Endometrial microvascular endothelial cells (primary cell): ENCODE measurements around the gene ANAPC10. TPM values are rescaled to one million over a fixed set of nuclear protein-coding genes. Genes with fewer than 3 reads are reported as not detected.
"Not testable (repeated sequence)": the region's sequence is repeated elsewhere in the genome, so short reads cannot be mapped to it uniquely, and the experiment has no call there.

ENCODE experiments used
- in situ Hi-C: cut with HindIII; loops from 2 replicates; pipeline ENCODE4 v1.10.0; 2017; ENCODE audit warnings: low sequenced_read_pairs, low pct_unique_long_range_greater_than_20kb; ENCODE audit errors: inconsistent ontology term
- total RNA-seq: library from RNA; depleted of rRNA; stranded (reverse); fragments of >200 nt; gene quantifications from one replicate; pipeline ENCODE4 v1.2.3, GENCODE V29; 2015; ENCODE audit errors: inconsistent ontology term

ANAPC10 gene, protein sequence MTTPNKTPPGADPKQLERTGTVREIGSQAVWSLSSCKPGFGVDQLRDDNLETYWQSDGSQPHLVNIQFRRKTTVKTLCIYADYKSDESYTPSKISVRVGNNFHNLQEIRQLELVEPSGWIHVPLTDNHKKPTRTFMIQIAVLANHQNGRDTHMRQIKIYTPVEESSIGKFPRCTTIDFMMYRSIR
- total RNA-seq = 23.7 TPM

DNA sequence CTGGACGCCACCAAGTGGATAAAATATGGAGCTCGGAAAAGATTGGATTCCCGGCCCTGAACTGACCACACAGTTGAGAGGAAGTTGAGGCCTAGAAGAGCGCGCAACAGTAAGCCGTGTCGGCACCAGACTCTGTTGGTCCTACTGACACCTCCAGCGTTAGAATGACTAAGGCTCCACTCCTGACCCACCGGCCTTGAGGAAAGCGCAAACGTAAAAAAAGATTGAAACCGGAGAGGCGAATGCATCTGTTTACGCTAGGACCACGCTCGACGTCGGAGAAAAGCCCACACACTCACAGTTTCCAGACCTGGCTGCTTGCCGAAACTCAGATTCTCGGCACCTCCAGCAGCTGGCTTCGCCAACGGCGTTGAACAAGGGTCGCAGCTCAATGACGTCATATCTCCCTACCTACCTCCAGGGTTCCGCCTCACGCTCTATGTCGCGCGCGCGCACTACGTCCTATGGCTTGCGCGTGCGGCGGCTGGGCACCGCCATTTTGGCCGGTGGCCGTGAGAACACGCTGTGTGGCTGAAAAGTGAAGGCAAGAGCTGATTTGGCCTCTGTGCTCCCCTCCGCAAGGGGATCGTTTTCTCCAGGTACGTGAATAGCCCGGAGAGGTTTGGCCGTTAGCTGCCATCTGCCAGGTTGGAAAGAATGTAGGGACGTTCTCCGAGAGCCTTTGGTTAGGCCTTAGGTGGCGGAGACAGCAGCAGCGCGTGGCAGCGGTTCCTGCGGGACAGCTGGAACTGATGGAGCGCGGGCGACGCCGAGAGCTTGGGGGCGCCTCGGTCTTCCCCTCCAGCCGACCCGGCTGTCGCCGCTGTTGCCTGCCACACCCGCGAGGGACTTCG lies at the start of gene ANAPC10, which contains the start of gene ABCE1:
ANAPC10 (minus strand) TSS at position 376 of the 854 bp plus-strand sequence. CDS start 2,097 bp downstream, outside the sequence.
ABCE1 (plus strand) TSS at position 491 of the 854 bp plus-strand sequence. CDS start 6,102 bp downstream, outside the sequence.
- in situ Hi-C loops = no loop called here

DNA sequence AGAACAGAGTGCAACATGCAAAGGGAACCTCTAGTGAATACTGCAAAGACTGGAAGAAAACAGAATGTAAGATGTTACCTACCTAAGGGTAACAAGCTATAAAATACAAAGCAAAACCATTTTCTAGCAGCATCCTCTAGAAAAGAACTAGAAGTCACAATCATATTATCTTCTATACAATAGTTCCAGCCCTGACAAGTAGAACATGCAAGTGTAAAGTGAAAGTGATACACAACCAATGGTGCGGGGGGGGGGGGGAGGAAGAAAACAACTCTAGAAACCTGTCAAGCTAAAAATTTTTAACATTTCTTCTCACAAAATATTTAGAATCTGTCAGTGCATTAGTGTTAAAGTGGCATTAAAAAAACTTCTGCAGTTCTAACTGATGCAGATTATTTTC lies 38.2 kb upstream of the ANAPC10 start:
- in situ Hi-C loops = not testable (repeated sequence)

DNA sequence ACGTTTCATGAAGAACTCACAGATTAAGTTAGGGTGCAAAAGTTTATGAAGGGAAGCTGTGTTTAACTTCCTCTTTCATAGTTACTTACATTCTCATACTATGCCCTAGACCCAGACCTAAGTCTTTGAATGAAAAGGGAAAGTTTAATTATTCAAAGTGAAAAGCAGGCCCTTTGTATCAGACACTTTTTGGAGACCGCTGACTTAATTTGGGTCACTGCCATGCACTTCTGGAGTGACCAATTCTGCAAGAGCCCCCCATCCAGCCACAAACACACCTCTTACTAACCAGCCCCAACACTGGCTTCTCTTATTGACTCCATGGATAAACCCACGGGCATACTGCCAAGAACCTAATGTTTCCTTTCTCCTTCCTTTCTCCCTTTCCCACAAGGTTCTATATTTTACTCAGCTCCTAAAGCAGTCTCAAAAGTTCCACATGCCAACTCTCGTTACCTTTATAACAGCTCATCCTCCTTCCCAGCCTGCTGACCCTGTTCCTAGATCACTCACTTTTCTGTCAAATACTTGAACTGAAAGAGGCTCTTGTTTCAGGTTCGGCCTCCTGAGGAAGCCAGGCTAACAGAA lies 34.6 kb upstream of the ANAPC10 start:
- in situ Hi-C loops = no loop called here

DNA sequence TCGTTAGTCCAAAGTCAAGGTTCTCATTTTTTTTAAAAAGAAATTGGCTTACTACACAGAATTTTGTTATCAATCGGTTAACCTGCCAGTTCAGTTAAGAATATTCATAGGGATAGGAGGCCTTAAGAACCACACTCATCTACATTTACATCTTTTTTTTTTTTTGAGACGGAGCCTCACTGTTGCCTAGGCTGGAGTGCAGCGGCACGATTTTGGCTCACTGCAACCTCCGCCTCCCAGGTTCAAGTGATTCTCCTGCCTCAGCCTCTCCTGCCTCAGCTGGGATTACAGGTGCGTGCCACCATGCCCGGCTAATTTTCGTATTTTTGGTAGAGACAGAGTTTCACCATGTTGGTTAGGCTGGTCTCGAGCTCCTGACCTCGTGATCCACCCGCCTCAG lies 33.9 kb upstream of the ANAPC10 start:
- in situ Hi-C loops = no loop called here

DNA sequence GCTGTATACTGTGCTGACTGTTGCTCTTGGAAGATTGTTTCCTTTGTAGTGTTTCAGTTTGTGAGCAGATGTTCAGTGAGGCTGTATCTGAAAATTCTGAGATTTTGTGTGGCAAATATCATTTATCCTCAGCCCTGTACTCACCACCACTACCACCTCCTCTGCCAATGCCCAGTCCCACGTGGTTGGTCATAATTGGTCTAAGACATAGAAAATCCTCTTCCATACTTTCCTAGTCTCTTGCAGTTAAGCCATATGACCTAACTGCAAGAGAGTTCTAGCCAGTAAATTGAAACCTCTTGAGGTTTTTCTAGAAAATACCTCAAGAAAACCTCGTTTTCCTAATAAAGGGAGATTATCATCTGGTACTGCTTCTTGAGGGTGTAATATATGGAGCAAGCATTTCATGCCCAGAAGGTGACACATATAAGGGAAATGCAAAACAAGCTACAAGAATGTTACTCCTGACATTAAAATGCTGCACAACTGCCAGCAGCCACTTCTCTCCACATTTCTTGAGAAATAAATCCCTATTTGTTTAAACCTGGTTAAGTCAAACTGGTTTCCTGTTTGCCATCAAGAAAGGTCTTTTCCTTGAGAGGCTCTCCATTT lies 32.9 kb upstream of the ANAPC10 start:
- in situ Hi-C loops = no loop called here

DNA sequence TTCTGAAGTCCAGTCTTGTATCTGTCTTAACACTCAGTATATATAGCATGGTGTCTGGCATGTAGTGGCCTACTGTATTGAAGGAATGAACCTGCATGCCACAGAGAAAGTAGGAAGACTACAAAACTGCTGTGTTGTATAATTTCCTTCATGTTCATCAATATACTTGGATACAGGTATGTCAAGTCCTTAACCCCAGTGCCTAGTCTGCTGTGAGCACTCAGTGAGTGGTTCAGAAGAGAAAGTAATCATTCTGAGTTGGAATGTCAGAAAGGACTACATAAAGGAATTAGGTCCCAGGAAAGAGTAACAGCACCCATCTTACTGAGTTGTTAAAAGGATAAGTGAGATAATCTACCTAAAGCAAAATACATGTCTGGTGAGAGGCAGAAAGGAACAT lies 32.1 kb upstream of the ANAPC10 start:
- in situ Hi-C loops = no loop called here

DNA sequence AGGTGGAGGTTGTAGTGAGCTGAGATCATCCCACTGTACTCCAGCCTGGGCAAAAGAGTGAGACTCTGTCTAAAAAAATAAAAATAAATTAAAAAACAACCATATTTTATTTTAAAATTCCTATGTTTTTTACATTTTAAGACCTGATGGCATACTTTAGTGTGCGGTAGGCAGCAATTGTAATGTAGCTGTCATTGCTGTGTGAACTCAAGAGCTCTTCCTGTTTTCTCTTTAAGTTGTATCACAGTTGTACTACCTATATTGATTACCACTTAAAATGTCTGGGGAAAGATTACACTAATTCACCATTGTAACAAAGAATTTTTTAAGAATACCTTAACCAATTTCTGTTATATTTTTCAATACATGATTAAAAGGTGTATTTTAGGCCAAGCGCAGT lies 27.4 kb upstream of the ANAPC10 start:
- in situ Hi-C loops = no loop called here

DNA sequence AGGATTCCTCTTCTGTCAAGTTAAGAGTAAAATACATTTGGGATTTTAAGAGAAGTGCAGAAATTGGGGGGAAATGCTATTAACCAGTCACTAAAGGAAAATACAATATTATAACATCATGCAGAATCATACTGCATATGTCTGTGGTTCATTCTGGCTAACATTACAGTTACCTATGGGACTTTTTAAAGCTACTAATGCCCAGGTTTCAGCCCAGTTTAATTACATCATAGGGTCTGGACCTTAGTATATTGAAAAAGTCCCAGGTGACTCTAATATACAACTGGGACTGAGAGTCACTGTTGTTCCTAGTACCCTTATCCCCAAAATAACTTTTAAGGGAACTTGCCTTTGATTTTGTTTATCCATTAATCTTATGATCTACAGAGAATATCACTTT lies 10.1 kb upstream of the ANAPC10 start:
- in situ Hi-C loops = no loop called here

DNA sequence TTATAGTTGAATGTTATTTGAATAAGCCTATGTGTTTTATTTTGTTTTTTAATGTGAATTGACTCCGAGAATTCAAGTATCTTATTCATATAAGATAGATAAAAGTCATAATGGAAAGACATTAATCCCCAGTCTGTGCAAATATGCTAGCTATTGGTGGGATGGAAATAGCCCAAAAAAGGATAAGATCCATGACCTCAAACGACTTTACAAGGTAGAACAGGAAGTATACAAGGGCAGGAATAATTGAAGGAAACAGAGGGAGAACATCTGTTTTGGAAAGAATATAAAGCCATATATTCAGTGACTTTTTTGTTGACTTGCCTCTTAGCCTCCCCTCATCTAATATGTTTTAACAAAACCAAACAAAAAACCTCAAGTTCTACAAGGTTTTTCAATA lies 9.1 kb upstream of the ANAPC10 start:
- in situ Hi-C loops = no loop called here

DNA sequence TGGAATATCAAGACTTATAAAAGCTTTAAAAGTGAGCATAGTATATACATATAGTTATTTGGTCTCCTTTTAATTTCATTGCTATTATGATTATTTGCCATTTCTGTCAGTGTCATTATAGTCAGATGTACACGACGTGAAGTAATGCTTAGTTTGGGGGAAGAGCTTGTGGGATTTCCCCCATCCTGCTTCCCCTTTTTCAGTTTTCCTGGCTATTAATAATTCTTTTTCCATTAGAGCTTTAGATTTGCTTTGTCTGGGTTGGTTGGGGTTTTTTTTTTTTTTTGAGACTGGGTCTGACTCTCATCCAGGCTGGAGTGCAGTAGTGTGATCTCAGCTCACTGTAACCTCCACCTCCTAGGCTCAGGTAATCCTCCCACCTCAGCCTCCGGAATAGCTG lies 5.5 kb upstream of the ANAPC10 start:
- in situ Hi-C loops = no loop called here

DNA sequence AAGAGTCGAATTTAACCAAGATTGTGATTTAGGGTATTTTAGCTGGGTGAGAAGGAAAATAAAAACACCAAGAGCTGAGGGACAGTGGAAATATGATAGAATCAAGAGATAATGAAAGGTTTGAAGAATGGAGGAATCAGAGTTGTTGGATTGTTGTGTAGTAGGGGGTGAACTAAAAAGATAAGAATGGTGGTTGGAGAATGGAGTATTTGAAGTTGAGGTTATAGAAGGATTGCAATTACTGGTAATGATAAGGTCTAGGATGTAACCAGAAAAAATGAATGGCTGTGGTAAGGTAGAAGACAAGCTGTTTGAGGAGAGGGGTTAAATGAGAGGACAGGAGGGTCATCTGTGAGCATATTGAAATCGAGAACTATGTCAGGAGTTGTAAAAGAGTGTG lies 4.6 kb upstream of the ANAPC10 start:
- in situ Hi-C loops = no loop called here

DNA sequence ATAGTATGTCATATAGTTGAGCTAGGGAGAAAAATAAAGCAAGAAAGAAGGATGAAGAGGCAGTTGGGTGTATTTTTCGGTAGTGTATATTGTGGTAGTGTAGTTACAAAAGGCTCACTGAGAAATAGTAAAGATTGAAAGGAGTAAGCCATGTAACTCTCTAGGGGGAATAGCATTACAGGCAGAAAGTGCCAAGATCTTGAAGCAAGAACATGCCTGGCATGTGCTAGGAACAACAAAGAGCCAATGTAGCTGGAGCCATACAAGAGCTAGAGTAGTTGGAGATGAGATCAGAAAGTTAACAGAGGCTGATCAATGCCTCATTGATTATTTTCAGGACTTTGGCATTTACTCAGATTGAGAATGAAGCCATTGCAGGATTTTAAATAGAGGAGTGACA lies 3.1 kb upstream of the ANAPC10 start:
- in situ Hi-C loops = no loop called here

DNA sequence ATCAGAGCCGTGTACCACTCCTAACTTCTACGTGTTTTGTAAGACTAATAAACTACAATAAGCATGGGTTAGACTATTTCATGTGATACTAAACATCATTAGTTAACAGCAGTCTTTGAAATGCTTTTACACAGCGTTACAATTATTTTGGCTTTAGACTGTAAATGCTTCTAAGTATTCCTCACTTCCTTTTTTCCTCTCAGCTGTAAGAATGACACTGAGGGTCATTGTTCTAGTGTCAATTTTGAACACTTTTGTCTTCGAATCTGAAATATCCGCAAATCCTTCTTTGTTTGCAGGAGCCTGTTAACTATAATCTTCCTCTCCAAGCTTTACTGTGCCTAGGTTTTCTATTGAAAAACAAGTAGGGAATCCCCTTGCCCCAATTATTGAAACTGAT lies 1.7 kb upstream of the ANAPC10 start:
- in situ Hi-C loops = no loop called here

DNA sequence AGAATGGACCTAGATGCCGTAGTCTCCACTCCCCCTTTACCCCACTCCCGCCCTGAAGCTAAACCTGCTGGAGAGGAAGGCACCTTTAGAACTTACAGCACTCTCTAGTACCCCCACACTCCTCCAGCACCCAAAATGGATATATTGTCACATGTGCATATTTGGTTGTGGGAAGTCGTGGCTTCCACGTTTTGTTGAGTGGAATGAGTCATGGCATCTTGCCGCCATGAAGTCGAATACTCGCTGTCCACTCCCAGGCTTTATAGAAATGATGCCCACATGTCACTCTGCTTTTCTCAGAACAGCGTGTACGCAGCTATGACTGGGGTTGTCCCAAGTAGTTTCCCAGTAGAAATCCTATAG lies 660 bp upstream of the ANAPC10 start:
- in situ Hi-C loops = no loop called here

DNA sequence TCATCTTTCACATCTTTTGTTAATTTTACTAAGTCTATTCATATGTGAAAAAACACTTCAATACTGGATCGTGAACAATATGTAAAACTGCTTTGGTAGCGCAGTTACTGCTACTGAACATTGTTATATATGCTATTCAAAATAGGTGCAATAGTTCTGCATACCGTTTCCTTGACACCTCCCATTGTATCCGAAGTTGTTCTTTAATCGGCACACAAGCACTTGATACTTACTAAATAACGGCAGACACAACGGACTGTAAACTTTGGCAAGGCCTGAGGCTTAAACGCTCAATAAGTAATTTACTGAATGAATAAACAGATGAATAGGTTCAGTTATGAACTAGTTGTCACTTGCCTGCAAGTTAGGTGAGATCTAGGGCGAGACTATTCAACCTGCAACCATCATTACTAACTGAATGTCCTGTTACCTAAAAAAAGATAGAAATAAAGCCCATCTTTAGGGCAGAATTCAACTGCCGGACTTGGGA lies 620 bp downstream of the ANAPC10 start:
- in situ Hi-C loops = no loop called here

DNA sequence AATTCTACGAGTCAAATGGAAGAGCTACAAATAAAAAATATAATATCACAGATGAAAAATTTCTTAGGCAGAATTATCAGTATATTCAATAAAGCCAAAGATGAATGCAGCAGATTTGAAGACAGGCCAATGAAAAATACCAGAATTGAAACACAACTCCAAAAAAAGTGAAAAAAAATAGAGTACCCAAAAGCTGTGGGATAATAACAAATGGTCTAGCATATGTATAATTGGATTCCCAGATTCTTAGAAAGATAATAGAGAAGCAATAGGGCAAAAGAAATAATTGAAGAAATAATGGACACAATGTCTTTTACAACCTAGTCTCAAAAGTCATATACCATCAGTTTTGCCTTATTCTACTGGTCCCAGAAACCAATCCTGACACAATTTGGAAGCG lies 4.4 kb downstream of the ANAPC10 start:
- in situ Hi-C loops = no loop called here

DNA sequence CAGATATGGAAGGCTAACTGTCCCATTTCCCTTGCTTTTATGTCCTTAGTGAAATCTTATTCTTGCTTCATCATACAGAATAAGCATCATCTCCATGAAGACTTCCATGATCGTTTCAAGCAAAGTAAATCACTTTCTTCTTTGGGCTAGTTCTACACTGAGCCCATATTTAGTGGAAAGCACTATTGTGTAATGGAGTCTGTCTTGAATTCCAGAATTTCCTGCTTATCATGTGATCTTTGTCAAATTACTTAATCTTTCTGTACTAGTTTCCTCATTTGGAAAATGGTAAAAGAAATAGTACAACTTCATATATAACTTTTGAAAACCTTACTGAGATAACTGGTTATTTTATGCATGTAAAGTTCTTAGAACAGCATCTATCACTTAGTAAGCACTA lies 7.6 kb downstream of the ANAPC10 start:
- in situ Hi-C loops = no loop called here

DNA sequence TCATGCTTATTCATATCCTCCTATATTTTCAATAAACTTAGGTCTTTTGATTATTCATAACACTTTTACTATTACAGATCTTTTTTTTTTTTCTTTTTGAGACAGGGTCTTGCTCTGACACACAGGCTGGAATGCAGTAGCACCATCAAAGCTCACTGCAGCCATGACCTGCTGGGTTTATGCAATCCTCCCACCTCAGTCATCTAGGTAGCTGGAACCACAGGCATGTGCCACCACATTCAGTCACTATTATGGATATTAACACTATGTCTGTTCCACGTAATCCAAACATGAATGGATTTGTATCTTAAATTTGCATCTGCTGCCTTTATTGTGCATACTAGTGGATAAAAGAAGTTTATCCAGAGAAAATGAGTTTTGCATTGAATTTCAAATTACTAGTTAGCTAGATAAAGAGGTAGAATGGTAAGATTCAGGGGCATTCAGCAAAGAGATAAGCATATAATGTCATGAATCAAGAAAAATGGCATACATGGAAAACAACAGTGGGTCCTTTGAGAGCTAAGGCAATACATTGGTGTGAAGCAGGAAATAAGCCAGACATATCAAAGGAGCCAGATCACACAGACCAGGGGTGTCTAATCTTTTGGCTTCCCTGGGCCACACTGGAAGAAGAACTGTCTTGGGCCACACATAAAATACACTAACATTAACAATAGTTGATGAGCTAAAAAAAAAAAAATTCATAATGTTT lies 13.9 kb downstream of the ANAPC10 start:
- in situ Hi-C loops = no loop called here

DNA sequence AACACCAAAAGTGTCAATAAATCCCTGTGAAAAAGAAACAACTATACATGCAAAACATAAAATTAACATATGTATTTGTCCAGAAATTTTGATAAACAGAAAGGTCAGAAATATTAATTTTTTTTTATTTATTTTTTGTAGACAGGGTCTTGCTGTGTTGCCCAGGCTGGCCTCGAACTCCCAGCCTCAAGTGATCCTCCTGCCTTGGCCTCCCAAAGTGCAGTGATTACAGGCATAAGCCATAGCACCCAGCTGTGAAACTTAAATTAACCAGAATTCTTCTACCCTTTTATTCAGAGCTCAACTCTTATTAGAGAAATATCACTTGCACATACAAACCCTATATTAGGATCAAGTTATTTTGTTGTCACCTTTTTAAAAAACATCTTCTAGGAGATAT lies 16.2 kb downstream of the ANAPC10 start:
- in situ Hi-C loops = no loop called here
